ENCODE measurements around the gene DNASE2B.

The DNASE2B gene

DNA sequence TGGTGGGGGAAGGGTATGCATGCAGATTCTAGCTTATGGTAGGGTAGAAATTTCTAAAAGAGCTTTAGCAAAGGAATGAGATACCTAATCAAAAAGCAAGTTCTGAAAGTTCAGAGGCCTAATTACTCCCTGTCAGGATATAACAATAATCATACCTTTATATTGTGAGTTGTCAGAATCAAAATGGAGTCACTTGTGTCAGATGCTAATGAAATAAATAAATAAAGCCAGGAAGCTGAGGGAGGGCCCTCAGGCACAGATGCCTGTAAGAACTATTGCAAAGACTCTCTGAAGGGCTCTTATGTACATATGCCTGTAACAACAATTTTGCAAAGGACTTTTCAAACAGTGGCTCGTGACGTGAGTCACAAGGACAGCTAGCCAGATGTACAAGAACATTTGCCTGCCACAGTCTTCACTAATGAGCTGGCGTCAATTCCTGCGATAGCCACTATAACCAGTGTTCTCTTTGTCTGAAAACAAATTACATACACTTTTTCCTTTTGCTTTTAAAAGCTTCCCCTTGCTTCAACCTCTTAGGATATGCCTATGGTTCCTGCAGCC, 27.4 kb upstream of the DNASE2B start:
- no peak for DNase-seq (ENCODE audit: low read depth)
- TF ChIP-seq MYC (IDR thresholded peaks at IDR 0.05; ENCODE audit: low read depth, low read length) (no peak), POLR2A (IDR thresholded peaks at IDR 0.05; ENCODE audit: extremely low read depth, insufficient read length) (no peak), MAX (IDR thresholded peaks at IDR 0.05; ENCODE audit: low read depth, low read length) (no peak)
- TF ChIP-seq, protein P1, sequence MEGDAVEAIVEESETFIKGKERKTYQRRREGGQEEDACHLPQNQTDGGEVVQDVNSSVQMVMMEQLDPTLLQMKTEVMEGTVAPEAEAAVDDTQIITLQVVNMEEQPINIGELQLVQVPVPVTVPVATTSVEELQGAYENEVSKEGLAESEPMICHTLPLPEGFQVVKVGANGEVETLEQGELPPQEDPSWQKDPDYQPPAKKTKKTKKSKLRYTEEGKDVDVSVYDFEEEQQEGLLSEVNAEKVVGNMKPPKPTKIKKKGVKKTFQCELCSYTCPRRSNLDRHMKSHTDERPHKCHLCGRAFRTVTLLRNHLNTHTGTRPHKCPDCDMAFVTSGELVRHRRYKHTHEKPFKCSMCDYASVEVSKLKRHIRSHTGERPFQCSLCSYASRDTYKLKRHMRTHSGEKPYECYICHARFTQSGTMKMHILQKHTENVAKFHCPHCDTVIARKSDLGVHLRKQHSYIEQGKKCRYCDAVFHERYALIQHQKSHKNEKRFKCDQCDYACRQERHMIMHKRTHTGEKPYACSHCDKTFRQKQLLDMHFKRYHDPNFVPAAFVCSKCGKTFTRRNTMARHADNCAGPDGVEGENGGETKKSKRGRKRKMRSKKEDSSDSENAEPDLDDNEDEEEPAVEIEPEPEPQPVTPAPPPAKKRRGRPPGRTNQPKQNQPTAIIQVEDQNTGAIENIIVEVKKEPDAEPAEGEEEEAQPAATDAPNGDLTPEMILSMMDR (IDR thresholded peaks at IDR 0.05; ENCODE audit: low read depth, low read length) = no peak
- H3K4me3 ChIP-seq (ENCODE audit: low read depth, low read length) = no peak overlapping the region

DNA sequence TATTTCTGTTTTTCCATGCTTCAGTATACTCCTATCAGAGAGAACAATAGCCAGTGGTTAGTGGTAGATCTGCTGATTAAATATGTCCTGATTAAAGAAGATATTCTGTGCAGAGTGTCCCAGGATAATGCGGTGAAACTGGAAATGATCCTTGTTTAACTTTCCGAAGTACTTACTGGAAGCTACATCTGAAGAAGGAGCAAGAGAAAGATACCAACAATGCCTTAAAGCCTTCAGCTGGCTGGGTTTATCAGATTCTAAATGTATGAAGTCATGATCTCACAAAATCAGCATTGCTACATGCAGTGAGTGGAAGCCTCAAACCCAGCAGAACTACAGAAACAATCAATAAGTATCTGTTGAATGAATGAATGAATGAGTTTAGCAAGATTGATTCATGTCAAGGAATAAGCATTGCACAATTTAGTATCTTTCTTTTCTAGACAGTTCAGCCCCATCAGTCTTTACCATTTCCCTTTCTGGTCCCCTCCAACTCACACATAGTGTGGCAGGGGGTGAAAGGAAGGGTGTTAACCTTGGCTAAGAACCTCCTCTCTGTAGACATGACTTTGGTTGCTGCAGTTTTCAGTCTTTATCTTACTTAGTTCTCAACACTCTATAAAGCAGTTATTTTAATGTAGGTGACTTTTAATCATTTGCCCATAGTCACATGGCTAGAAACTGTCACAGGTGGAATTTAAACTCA, 24.7 kb upstream of the DNASE2B start:
- TF ChIP-seq, protein P1 (IDR thresholded peaks at IDR 0.05; ENCODE audit: low read depth, low read length) = no peak
- TF ChIP-seq MAX (IDR thresholded peaks at IDR 0.05; ENCODE audit: low read depth, low read length) (no peak), MYC (IDR thresholded peaks at IDR 0.05; ENCODE audit: low read depth, low read length) (no peak), POLR2A (IDR thresholded peaks at IDR 0.05; ENCODE audit: extremely low read depth, insufficient read length) (no peak)
- no peak for DNase-seq (ENCODE audit: low read depth)
- no peak overlapping the region for H3K4me3 ChIP-seq (ENCODE audit: low read depth, low read length)

- TF ChIP-seq MAX (IDR thresholded peaks at IDR 0.05; ENCODE audit: low read depth, low read length) = no peak
- TF ChIP-seq POLR2A (IDR thresholded peaks at IDR 0.05; ENCODE audit: extremely low read depth, insufficient read length) = no peak
- TF ChIP-seq MYC (IDR thresholded peaks at IDR 0.05; ENCODE audit: low read depth, low read length) = no peak
- TF ChIP-seq, protein P1 (IDR thresholded peaks at IDR 0.05; ENCODE audit: low read depth, low read length) = no peak
- DNase-seq (ENCODE audit: low read depth) = no peak
- no peak overlapping the region for H3K4me3 ChIP-seq (ENCODE audit: low read depth, low read length)
These were observed 23.1 kb upstream of the DNASE2B start for GRCh38 chr1:84374991-84375696.

- no peak for TF ChIP-seq POLR2A (IDR thresholded peaks at IDR 0.05; ENCODE audit: extremely low read depth, insufficient read length)
- TF ChIP-seq MYC (IDR thresholded peaks at IDR 0.05; ENCODE audit: low read depth, low read length) = no peak
- TF ChIP-seq MAX (IDR thresholded peaks at IDR 0.05; ENCODE audit: low read depth, low read length) = no peak
- TF ChIP-seq, protein P1 (IDR thresholded peaks at IDR 0.05; ENCODE audit: low read depth, low read length) = no peak
- no peak overlapping the region for H3K4me3 ChIP-seq (ENCODE audit: low read depth, low read length)
- DNase-seq (ENCODE audit: low read depth) = no peak
These were observed 22.0 kb upstream of the DNASE2B start for GRCh38 chr1:84376000-84376910.

GRCh38 chr1:84377480-84378095, 20.7 kb upstream of the DNASE2B start:
- DNase-seq (ENCODE audit: low read depth) = no peak
- H3K4me3 ChIP-seq (ENCODE audit: low read depth, low read length) = no peak overlapping the region
- TF ChIP-seq MAX (IDR thresholded peaks at IDR 0.05; ENCODE audit: low read depth, low read length) = no peak
- TF ChIP-seq POLR2A (IDR thresholded peaks at IDR 0.05; ENCODE audit: extremely low read depth, insufficient read length) = no peak
- TF ChIP-seq, protein P1 (IDR thresholded peaks at IDR 0.05; ENCODE audit: low read depth, low read length) = no peak
- TF ChIP-seq MYC (IDR thresholded peaks at IDR 0.05; ENCODE audit: low read depth, low read length) = no peak
